ENCODE measurements around the gene RNF121. TPM values are rescaled to one million over a fixed set of nuclear protein-coding genes. Genes with fewer than 3 reads are reported as not detected.
"Not testable (repeated sequence)": the region's sequence is repeated elsewhere in the genome, so short reads cannot be mapped to it uniquely, and the experiment has no call there.

Gene RNF121
- total RNA-seq (ENCODE audit: low replicate concordance), result 13.0 and 22.9 TPM in 2 replicates

DNA sequence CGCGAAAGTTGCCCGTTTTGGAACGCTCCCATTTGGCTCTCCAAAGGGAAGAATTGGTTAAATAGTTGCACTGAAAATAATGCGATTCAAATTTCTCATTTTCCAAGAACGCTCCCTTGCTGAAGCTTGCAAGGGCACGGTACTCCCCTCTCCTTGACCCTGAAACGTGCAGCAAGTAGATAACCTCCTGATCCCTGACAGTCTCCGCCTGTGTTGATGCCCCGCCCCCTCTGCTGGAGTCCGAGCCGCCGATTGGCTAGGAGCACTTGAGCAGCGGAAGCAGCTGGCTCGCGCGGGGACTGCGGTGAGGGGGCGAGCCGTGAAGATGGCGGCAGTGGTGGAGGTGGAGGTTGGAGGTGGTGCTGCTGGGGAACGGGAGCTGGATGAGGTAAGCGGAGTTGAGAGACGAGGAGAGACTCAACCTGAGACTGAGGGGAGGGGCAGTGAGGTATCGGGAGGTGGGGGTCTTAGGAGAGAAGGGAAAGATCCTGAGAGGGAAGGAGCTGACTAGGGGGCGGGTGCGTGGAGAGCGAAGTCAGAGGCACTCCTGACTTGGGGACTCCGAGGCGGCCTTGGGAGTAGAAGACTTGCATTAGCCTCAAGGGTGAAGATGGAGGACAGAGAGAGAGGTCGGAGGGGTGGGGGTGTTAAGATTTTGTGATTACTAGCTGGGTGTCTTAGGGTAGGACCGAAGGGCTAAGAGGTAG lies at the start of gene RNF121:
TSS of gene RNF121 (plus strand) at position 310 of the 707 bp plus-strand sequence. CDS start at position 326, 16 bp downstream.
- peak within 1 kb of the TSS; percentile 99 for H3K4me3 ChIP-seq (ENCODE audit: low read depth, low read length)
- TF ChIP-seq, protein P1, sequence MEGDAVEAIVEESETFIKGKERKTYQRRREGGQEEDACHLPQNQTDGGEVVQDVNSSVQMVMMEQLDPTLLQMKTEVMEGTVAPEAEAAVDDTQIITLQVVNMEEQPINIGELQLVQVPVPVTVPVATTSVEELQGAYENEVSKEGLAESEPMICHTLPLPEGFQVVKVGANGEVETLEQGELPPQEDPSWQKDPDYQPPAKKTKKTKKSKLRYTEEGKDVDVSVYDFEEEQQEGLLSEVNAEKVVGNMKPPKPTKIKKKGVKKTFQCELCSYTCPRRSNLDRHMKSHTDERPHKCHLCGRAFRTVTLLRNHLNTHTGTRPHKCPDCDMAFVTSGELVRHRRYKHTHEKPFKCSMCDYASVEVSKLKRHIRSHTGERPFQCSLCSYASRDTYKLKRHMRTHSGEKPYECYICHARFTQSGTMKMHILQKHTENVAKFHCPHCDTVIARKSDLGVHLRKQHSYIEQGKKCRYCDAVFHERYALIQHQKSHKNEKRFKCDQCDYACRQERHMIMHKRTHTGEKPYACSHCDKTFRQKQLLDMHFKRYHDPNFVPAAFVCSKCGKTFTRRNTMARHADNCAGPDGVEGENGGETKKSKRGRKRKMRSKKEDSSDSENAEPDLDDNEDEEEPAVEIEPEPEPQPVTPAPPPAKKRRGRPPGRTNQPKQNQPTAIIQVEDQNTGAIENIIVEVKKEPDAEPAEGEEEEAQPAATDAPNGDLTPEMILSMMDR (IDR thresholded peaks at IDR 0.05; ENCODE audit: insufficient read depth, low read length), result no peak
- DNase-seq (ENCODE audit: low read depth), result peak; percentile 93

DNA sequence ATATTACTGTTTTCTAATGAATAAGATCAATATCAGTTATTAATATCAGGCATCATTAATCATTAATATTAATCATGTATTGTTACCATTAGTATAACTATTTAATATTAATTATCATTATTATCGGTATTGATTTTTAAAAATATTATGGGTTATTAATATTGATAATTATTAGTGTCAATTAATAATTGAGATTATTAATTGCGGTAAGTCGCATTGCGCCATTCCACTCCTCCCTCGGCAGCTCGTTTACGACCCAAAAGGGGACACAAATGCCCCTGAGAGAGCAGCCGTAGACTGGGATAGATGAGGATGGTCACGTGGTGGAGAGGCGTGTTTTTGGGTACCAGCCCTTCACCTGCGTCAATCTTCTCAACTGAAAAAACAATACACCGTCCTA lies 43.0 kb upstream of the RNF121 start:
- not testable (repeated sequence) for DNase-seq (ENCODE audit: low read depth)

DNA sequence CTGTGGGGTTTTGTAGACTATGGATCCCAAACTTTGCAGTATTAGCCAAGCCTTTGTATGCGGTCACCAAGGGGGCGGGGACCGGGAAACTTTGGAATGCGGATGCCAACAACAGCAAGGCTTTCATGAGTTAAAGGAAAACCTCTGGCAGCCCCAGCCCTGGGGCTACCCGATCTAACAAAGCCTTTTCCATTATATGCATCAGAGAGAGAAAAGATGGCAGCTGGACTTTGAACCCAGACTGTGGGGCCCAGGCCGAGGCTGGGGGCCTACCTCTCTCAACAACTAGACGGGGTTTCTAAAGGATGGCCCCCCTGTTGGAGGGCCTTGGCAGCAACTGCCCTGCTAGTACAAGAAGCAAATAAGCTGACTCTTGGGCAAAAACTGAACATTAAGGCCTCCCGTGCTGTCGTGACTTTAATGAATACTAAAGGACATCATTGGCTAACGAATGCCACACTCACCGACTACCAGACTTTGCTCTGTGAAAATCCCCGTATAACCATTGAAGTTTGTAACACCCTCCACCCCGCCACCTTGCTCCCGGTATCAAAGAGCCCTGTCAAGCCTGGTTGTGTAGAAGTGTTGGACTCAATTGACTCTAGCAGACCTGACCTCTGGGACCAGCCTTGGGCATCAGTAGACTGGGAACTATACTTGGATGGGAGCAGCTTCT lies 40.4 kb upstream of the RNF121 start:
- DNase-seq (ENCODE audit: low read depth); H3K4me3 ChIP-seq (ENCODE audit: low read depth, low read length): not testable (repeated sequence)

More for the DNA sequence above, 43.0 kb upstream of the RNF121 start:
- not testable (repeated sequence) for H3K4me3 ChIP-seq (ENCODE audit: low read depth, low read length)

DNA sequence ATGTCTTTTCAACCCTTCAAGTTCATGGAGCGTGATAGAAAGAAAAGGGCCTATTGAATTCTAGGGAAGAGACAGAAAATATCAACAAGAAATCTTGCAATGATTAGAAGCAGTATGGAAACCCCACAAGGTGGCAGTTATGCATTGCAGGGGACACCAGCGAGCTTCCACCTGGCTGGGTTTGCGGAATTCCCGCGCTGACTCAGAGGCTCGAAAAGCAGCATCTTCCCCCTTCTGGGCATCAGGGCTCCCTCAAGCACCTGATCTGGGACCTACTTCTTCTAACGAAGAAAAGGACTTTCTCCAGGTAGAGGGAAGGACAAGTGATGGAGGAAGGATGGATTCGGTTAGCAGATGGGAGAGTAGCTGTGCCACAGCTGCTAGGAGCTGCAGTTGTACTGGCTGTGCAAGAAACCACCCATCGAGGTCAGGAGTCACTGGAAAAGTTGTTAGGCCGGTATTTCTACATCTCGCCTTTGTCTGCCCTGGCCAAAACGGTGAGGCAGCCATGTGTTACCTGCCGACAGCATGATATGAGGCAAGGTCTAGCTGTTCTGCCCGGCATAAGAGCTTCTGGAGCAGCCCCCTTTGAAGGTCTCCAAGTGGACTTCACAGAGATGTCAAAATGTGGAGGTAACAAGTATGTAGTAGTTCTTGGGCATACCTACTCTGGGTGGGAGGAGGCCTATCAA lies 39.5 kb upstream of the RNF121 start:
- not testable (repeated sequence) for DNase-seq (ENCODE audit: low read depth); H3K4me3 ChIP-seq (ENCODE audit: low read depth, low read length)

DNA sequence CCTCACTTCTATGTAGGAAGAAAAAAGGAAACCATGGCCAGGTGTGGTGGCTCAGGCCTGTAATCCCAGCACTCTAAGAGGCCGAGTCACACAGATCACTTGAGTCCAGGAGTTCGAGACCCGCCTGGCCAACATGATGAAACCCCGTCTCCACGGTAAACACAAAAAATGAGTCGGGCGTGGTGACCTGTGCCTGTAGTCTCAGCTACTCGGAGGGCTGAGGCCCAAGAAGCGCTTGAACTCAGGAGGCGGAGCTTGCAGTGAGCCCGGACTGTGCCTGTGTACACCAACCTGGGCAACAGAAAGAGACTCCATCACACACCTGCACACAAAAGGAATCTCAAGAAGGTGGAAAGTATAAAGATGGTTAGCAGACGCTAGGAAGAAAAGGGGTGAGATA lies 32.9 kb upstream of the RNF121 start:
- DNase-seq (ENCODE audit: low read depth), result no peak
- TF ChIP-seq, protein P1 (IDR thresholded peaks at IDR 0.05; ENCODE audit: insufficient read depth, low read length), result no peak
- no peak overlapping the region for H3K4me3 ChIP-seq (ENCODE audit: low read depth, low read length)

DNA sequence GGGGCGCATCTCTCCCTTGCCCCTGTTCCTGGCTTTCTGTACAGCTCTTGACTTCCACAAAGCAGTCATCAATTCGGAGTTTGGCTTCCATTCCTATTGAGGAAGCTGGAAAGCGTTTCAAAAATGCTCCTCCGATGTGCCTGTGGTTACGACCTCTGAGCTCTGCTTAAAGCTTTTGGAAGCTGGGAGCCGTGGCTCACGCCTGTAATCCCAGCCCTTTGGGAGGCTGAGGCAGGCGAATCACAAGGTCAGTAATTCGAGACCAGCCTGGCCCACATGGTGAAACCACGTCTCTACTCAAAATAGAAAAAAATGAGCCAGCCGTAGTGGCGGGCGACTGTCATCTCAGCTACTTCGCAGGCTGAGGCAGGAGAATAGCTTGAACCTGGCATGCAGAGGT lies 27.7 kb upstream of the RNF121 start:
- peak; percentile 25 for DNase-seq (ENCODE audit: low read depth)
- H3K4me3 ChIP-seq (ENCODE audit: low read depth, low read length), result not testable (repeated sequence)

DNA sequence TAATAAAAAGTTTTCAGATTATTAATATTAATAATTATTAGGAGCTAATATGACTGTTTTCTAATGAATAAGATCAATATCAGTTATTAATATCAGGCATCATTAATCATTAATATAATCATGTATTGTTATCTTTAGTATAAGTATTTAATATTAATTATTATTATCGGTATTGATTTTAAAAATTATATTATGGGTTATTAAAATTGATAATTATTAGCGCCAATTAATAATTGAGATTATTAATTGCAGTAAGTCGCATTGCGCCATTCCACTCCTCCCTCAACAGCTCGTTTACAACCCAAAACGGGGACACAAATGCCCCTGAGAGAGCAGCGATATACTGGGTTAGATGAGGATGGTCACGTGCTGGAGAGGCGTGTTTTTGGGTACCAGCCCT lies 20.6 kb upstream of the RNF121 start:
- TF ChIP-seq, protein P1 (IDR thresholded peaks at IDR 0.05; ENCODE audit: insufficient read depth, low read length), result no peak
- H3K4me3 ChIP-seq (ENCODE audit: low read depth, low read length), result no peak overlapping the region
- DNase-seq (ENCODE audit: low read depth), result no peak

DNA sequence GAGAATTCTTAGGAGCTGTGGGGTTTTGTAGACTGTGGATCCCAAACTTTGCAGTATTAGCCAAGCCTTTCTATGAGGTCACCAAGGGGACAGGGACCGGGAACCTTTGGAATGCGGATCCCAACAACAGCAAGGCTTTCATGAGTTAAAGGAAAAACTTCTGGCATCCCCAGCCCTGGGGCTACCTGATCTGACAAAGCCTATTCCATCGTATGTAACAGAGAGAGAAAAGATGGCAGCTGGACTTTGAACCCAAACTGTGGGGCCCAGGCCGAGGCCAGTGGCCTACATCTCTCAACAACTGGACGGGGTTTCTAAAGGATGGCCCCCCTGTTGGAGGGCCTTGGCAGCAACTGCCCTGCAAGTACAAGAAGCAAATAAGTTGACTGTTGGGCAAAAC lies 18.1 kb upstream of the RNF121 start:
- not testable (repeated sequence) for H3K4me3 ChIP-seq (ENCODE audit: low read depth, low read length); DNase-seq (ENCODE audit: low read depth)

DNA sequence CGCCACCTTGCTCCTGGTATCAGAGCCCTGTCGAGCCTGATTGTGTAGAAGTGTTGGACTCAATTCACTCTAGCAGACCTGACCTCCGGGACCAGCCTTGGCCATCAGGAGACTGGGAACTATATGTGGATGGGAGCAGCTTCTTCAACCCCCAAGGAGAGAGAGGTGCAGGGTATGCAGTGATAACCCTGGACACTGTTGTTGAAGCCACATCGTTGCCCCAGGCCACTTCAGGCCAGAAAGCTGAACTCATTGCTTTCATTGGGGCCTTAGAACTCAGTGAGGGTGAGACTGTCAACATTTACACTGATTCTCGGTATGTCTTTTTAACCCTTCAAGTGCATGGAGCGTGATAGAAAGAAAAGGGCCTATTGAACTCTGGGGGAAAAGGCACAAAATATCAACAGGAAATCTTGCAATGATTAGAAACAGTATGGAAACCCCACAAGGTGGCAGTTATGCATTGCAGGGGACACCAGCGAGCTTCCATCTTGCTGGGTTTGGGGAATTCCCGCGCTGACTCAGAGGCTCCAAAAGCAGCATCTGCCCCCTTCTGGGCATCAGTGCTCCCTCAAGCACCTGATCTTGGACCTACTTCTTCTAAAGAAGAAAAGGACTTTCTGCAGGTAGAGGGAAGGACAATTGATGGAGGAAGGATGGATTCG lies 17.4 kb upstream of the RNF121 start:
- H3K4me3 ChIP-seq (ENCODE audit: low read depth, low read length); DNase-seq (ENCODE audit: low read depth): not testable (repeated sequence)

DNA sequence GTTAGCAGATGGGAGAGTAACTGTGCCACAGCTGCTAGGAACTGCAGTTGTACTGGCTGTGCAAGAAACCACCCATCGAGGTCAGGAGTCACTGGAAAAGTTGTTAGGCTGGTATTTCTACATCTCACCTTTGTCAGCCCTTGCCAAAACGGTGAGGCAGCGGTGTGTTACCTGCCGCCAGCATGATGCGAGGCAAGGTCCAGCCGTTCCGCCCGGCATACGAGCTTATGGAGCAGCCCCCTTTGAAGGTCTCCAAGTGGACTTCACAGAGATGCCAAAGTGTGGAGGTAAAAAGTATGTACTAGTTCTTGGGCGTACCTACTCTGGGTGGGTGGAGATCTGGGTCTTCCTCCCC lies 16.9 kb upstream of the RNF121 start:
- DNase-seq (ENCODE audit: low read depth); H3K4me3 ChIP-seq (ENCODE audit: low read depth, low read length): not testable (repeated sequence)
